NCI-H748 treated with DMSO at 0.1 percent for 48 hours (cell line): ENCODE measurements around the gene NPBWR2.

Experiments
- DNase-seq: peaks from one replicate; lab custom pipeline; 2025; lab: John Stamatoyannopoulos, UW

The NPBWR2 gene

DNA sequence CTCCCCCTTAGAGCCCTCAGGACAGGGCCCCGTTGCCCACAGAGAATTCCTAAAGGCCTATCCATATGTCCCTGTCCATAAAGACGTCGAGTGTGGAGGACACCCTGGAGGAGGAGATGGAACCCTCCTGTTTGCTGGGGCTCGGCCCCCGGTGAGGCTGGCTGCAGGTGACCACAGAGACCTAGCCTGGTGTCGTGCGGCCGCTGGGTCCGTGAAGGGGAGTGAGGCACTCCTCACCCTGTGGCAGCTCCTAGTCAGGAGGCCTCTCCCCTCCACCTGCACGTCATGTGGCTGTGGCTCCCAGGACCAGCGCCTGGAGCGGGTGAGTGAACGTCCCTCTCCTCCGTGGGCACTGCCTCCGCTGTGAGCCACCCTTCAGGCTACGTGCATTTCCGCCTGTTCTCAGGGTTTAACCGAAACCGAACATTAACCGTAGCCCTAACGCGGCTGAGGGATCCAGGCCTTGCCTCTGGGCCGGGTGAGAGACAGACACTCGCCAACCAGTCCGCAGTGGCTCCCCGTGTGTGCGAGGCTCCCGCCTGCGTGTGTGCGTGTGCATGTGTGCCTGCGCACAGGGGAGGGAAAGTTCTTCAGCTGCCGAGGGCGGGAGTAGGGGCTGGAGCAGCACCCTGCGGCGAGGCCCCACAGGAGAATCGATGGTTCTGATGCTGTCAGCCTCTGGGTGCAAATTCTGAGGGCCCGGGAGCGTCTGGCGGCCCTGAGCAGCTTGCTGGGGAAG is 50.3 kb downstream of the NPBWR2 start:
- no peak for DNase-seq

GRCh38 chr20:64056639-64056888 is 50.8 kb downstream of the NPBWR2 start:
- no peak for DNase-seq

GRCh38 chr20:64055893-64056638 is 51.3 kb downstream of the NPBWR2 start:
- DNase-seq, result no peak

DNA sequence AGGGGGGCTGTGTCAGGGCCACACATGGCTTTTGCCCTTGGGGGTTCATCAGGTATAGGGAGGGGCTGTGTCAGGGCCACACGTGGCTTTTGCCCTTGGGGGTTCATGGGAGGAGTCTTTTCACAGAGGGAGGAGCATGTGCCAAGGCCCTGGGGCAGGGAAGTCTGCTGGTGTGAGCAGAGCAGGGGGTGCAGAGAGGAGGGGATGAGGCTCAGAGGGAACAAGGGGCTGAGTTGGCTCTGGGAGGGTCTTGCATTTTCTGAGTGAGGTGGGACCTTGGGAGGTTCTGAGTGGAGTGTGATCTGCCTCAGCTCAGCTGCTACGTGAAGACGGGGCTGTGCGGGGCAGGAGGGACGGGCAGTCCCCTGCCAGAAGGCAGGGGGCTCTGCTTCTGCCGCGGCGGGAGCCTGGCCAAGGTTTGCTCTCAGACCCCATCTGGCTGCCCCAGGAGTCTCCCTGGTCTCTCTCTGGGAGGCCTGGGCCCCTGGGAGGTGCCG is 51.9 kb downstream of the NPBWR2 start:
- no peak for DNase-seq

DNA sequence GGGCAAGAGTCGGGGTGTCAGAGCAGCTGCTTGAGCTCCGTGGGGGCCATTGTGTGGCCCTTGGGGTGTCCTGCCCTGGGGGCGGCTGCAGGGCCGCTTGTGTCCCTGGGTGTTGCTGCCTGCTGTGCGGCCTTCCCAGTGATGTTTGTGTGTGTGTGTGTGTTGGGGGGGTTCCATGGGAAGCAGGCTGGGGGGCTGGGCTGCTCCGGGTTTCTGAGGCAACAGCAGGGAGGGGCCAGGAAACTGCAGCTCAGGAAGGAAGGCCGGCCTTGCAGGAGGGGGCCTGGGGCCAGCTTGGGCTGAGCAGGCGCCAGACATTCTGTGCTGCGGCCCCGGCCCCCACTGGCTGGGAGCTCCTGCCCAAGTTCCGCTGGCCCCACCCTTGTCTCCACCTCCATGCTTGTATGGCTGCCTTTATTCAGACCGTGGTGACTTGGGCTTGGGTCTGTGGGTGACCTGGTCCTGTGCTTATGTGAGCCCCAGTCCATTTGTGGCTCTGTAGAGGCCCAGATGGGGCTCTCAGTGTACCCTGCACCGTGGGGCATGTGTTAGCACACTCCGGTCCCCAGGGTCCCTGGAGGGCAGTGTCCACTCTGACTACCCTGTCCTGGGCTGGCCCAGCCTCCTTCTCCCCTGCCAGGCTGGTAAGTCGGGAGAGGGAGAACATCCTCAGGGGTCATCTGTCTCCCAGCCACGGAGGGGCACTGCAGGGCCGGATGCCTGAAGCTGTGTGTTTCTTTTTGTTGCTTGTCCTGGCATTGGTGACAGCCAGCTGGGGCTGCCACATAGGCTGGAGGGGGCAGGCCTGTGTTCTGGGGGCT is 53.3 kb downstream of the NPBWR2 start:
- DNase-seq, result no peak
